Lower lobe of right lung (tissue), 2 donors: ENCODE results near the gene CTSA. TPM values are rescaled to one million over a fixed set of nuclear protein-coding genes. Genes with fewer than 3 reads are reported as not detected.

Experiments used
- ATAC-seq, 2 donors: fragments of 200-7000 bp; cut with Tn5 transposase; one replicate each; pipeline ENCODE4 v1.9.1; 2020 to 2022; ENCODE audit warnings: mild to moderate bottlenecking in 2 of 2, moderate library complexity in 2 of 2
- DNase-seq: peaks from one replicate; pipeline ENCODE4 v3.0.0-alpha.2; 2020
- H3K27ac ChIP-seq: fragments of 200-600 bp; one replicate; pipeline ENCODE4 v1.8.0; 2022
- H3K27me3 ChIP-seq: fragments of 200-600 bp; one replicate; pipeline ENCODE4 v1.8.0; 2022; ENCODE audit warnings: low read depth
- H3K36me3 ChIP-seq: fragments of 200-600 bp; one replicate; pipeline ENCODE4 v1.8.0; 2022; ENCODE audit warnings: mild to moderate bottlenecking
- H3K4me1 ChIP-seq: fragments of 200-600 bp; one replicate; pipeline ENCODE4 v1.8.0; 2022
- H3K4me3 ChIP-seq: fragments of 200-600 bp; one replicate; pipeline ENCODE4 v1.8.0; 2022; ENCODE audit warnings: mild to moderate bottlenecking
- H3K9me3 ChIP-seq: fragments of 200-600 bp; one replicate; pipeline ENCODE4 v1.8.0; 2022
- intact Hi-C: fragments of 100-400 bp; cut with DNase I; formaldehyde crosslinking; loops from one replicate; pipeline ENCODE4 v1.11.0; 2022
- total RNA-seq: library from RNA; stranded (reverse); fragmentation: NEBNext Ultra II Directional; extraction: Animal tissue kit (Norgen Biotek cat#: 25700); gene quantifications from one replicate; pipeline ENCODE4 v1.2.1, GENCODE V29; 2021
- TF ChIP-seq, protein P1 (sequence below): fragments of 200-600 bp; IDR thresholded peaks from one replicate; pipeline ENCODE4 v1.8.0; 2022; ENCODE audit warnings: antibody characterized with exemption, mild to moderate bottlenecking
- donor health status: DM: no; HTN: yes; CAD: no; lungs with severe emphysema.

The CTSA gene
- total RNA-seq, 1 donor from 2014 or later = 185 TPM

DNA sequence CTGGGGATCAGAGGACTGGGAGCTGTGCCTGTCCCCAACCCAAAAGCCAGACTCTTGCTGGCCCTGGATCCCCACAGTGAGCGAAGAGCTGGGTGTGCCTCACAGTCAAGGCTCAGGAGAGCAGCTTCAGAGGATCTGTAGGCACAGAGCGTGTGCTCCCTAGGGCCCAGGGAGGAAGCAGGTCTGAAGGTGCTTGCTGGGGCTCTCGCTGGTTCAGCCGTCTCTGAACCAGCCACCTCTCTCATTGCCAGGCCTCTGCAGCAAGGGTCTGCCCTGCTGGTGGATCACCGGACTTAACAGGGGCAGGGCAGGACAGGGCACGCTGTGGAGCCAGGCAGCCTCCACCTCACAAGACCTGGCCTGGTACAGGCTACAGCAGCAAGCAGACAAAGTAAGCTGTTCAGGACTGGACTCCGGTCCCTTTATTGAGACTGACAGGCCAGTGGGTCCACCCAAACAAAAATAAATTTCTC is 57.2 kb downstream of the CTSA start:
- H3K27ac ChIP-seq = no peak overlapping the region
- ATAC-seq (no peak), DNase-seq (no peak)
- intact Hi-C loops = no loop called here
- H3K27me3 ChIP-seq = no peaks in the 10 kb centered on the region
- TF ChIP-seq, protein P1, sequence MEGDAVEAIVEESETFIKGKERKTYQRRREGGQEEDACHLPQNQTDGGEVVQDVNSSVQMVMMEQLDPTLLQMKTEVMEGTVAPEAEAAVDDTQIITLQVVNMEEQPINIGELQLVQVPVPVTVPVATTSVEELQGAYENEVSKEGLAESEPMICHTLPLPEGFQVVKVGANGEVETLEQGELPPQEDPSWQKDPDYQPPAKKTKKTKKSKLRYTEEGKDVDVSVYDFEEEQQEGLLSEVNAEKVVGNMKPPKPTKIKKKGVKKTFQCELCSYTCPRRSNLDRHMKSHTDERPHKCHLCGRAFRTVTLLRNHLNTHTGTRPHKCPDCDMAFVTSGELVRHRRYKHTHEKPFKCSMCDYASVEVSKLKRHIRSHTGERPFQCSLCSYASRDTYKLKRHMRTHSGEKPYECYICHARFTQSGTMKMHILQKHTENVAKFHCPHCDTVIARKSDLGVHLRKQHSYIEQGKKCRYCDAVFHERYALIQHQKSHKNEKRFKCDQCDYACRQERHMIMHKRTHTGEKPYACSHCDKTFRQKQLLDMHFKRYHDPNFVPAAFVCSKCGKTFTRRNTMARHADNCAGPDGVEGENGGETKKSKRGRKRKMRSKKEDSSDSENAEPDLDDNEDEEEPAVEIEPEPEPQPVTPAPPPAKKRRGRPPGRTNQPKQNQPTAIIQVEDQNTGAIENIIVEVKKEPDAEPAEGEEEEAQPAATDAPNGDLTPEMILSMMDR = no peak
- H3K4me3 ChIP-seq = no peak overlapping the region
- no peaks in the 10 kb centered on the region for H3K9me3 ChIP-seq
- peaks cover 100% of the 10 kb centered on the region for H3K36me3 ChIP-seq
- H3K4me1 ChIP-seq = peaks cover 17% of the 10 kb centered on the region

Other genes with a start within 250 kb of the CTSA start
- gene WFDC11, start 221.1 kb upstream of the CTSA start, total RNA-seq = not detected
- not detected for gene WFDC13, start 189.3 kb upstream of the CTSA start, total RNA-seq
- gene WFDC10B, start 186.3 kb upstream of the CTSA start, total RNA-seq = 1.2 TPM
- gene SPINT4, start 169.0 kb upstream of the CTSA start, total RNA-seq = not detected
- 3.4 TPM for gene WFDC3, start 99.5 kb upstream of the CTSA start, total RNA-seq
- 30.8 TPM for gene DNTTIP1, start 99.4 kb upstream of the CTSA start, total RNA-seq
- gene UBE2C, start 78.7 kb upstream of the CTSA start, total RNA-seq = 3.5 TPM
- not detected for gene TNNC2, start 64.0 kb upstream of the CTSA start, total RNA-seq
- gene SNX21, start 57.5 kb upstream of the CTSA start, total RNA-seq = 24.1 TPM
- 25.6 TPM for gene ACOT8, start 33.9 kb upstream of the CTSA start, total RNA-seq
- gene ZSWIM3, start 33.7 kb upstream of the CTSA start, total RNA-seq = 3.0 TPM
- gene ZSWIM1, start 10.1 kb upstream of the CTSA start, total RNA-seq = 9.6 TPM
- gene SPATA25, start 3.7 kb upstream of the CTSA start, total RNA-seq = 1.1 TPM
- gene NEURL2, start 127 bp upstream of the CTSA start, total RNA-seq = 2.4 TPM
- 145 TPM for gene PLTP, start 20.8 kb downstream of the CTSA start, total RNA-seq
- 34.7 TPM for gene PCIF1, start 43.3 kb downstream of the CTSA start, total RNA-seq
- 20.4 TPM for gene ZNF335, start 80.9 kb downstream of the CTSA start, total RNA-seq
- 9.4 TPM for gene MMP9, start 117.6 kb downstream of the CTSA start, total RNA-seq
- 1.2 TPM for gene SLC12A5, start 137.9 kb downstream of the CTSA start, total RNA-seq
- gene NCOA5, start 198.6 kb downstream of the CTSA start, total RNA-seq = 29.4 TPM
- 35.7 TPM for gene CD40, start 227.0 kb downstream of the CTSA start, total RNA-seq